GM10847 (cell line): ENCODE results near the gene LARGE1.

Source experiments
- POLR2A ChIP-seq: IDR thresholded peaks from 2 replicates; pipeline ENCODE4 v1.6.1; 2011; ENCODE audit not compliant: insufficient read length; ENCODE audit errors: extremely low read depth

The LARGE1 gene

DNA sequence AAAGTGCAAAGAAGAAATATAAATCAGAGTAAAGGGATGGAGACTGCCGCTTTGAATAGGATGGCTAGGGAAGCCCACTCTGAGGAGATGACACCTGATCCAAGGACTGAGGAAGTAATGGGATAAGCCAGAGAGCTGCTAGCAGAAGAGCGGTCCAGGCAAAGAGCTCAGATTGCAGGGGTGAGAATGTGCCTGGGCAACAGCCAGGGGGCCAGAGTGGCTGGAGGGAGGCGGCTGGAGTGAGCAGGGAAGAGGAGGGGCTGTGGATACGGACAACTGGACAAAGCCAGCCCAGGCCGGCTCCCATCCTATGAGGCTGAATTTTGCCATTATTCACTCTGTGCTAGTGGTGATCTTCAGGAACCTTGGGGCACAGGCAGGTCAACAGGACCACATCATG lies 501.8 kb downstream of the LARGE1 start:
- TF ChIP-seq POLR2A = no peak

- TF ChIP-seq POLR2A = no peak
These were observed 504.9 kb downstream of the LARGE1 start for GRCh38 chr22:33415401-33415800.

DNA sequence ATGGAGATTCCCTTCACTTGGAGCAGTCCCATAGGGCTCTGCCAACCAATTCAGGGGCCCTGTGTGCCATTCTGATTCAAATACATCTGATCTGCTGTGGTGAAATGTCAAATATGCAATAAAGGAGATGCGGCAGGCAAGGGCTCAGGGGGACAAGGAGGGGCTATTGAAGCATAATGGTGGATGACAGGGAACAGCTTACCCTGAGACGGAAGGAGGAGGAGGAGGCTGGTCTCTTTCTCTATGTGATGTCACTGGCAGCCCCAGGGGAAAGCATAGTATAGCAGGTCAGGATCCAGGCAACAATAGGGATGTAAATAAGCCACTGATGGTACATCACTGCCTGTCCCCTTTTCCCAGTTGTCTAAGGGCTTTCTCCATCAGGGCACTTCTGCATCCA lies 511.2 kb downstream of the LARGE1 start:
- TF ChIP-seq POLR2A = no peak

DNA sequence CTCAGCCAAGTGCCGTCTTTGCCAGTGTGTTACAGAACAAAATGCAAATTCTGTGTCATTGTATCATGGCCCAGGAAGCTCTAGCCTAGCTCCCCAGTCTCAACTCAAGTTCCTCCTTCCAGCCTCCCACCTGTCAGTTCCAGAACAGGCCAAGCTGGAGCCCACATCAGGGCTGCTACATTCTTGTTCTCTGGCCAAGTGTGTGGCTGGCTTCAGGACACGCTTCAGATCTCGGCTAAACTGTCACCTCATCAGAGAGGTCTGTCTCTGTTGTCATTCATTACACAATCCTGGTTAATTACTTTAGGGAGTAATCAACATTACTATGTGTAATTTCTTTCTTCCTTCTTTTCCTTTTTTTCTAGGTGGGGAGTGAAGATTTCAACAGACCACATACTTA lies 515.1 kb downstream of the LARGE1 start:
- no peak for TF ChIP-seq POLR2A

DNA sequence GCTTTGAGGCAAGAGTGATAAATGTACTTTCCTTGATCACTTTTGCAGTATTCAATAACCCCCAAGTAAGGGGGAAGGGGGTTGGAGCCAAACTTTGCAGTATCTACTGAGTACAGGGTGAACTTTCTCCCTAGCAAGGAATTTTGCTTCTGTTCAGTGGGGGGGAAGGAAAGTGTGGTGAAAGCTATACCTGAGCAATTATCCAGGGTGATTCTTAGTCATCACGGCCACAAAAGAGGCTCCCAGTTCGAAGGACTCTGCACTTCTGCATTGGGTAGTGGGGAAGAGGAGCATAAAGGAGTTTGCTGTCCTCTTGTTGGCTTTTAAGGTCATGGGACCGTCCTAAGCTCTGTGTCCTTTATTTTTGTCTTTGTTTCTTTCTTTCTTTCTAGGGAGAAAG lies 515.6 kb downstream of the LARGE1 start:
- TF ChIP-seq POLR2A = no peak

GRCh38 chr22:33402325-33402724 lies 518.0 kb downstream of the LARGE1 start:
- no peak for TF ChIP-seq POLR2A

DNA sequence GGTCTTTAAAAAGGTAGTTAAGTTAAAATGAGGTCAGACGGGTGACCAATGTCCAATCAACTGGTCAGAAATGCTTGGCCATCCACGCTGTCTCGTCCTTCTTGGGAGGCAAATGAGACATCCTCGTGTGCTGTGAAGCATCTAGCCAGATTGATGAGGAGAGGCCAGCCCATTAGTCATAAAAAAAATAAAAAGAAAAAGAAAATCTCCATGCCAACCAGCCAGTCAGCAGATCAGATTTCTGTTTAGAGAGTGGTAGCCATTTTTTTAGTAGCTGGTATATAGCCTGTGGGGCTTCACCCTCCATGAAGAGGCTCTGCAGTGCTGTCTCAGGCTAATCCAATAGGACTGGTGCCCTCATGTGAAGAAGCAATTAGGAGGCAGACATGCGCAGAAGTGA lies 519.0 kb downstream of the LARGE1 start:
- TF ChIP-seq POLR2A = no peak

DNA sequence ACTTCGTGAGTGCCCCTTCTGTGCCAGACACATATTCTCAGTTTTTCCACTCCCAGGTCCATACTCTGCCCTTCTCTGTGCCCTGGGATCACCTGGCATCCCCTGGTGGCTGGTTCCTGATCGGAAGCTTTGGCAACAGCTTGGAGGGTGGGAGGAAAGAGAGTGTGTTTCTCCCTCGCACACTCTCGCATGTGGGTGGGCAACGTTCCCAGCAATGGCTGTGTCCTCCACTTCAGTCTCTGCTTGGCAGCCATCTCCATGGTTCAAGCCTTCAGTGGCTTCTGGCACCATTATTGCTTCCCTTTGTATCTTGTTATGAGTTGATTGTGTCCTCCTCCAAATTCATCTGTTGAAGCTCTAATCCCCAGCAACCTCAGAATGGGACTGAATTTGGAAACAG lies 519.4 kb downstream of the LARGE1 start:
- TF ChIP-seq POLR2A = no peak

DNA sequence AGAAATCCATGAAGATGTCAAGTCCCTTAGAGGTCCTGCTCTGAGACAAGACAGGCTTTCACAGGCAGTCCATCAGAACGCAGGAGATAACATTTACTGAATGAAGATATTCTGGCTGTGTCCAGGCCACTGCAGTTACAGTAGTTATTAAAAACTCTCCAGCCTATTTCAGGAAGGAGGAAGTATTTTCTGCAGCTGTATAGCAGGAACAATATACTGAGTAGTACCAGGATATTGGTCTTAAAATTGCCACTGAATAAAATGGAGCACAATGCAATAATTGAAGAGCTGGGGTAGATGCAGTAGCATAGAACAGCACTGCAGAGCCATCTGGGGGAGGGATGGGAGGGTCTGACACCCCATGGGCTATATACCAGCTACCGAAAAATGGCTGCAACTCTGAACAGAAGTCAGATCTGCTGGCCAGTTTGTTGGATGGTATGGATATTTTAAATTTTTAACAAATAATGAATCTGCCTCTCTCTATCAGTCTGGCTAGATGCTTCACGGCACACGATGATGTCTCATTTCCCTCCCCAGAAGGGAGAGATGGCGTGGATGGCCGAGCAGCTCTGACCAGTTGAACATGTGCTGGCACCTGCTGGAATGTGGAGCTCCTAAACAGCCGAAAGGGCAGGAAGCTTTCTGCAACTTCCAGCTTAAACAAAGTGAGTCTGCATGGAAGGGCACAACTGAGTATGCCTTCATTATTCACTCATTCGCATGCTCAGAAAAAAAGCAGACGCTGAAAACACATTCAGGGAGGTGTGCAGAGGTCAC lies 520.0 kb downstream of the LARGE1 start:
- TF ChIP-seq POLR2A = no peak

DNA sequence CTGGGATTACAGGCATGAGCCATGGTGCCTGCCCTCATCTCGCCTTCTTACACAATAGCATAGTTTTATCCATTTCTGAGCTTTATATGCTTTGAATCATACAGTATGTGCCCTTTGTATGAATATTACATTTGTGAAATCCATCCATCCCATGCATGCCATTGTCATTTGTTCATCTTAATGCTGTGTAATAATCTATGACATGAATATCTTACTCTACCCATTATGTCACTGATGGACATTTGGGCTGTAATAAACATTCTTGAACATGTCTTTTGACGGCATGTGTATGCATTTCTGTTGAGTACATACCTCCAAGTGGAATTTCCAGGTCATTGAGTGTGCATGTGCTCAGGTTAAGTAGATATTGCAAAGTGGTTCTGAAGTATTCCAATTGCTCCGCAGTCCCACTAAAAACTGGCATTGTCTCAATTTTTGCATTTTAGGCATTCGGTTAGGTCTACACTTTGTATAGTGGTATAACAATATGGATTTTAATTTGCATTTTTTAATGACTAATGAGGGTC lies 522.8 kb downstream of the LARGE1 start:
- TF ChIP-seq POLR2A = no peak

DNA sequence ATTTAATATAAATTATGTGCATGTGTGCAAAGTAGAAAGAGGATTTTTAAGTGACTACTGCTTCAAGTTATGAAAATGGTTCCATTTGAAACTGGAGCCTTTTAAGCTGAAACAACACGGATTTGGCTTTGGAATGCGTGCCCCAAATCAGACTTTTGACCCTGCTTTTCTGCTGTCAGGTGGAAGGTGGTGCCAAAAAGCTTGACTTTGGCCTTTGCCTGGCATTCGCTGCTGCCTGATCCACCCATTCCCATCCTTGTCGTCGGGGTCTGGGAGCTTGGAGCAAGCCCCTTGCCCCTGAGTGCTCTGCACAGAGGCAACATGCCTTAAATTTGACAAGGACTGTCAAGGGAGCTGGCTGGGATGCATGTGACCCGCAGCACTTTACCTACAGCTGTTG lies 526.8 kb downstream of the LARGE1 start:
- no peak for TF ChIP-seq POLR2A

DNA sequence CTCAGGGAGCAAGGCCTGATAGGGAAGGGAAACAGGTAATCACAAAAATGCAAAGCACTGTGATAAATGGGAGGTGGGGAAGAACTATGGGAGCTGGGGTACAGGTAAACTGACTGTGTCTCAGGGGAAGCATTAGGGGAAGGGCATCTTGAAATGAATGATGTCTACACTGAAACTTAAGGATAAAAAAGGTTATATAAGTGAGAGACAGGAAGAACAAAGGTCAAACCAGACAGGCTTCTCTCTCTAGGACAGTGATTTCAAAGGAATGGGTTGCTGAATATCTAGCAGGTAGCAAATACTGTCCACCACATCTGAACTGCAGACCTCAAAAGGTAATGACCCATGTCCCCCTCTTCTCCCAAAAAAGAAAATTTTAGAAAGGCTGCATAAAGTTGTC lies 529.0 kb downstream of the LARGE1 start:
- TF ChIP-seq POLR2A = no peak

- TF ChIP-seq POLR2A = no peak
These were observed 530.3 kb downstream of the LARGE1 start for GRCh38 chr22:33389936-33390335.

DNA sequence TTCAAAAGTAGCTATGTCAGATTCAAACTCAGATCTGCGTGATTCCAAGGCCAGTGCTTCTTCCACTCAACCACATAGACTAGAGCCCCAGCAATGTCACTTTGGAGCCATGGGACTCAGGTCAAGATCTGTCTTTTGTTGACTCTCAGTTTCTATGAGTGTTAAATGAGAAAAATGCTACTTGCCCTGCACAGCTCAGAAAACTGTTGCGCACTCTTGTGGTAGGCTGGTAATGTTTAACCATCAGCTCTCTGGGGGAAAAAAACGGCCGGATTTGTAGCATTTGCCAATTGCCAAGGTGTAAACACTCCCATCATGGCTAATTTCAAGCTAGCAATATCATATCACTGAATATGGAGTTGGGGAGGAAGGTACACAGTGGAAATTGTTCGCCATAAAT lies 534.0 kb downstream of the LARGE1 start:
- TF ChIP-seq POLR2A = no peak

DNA sequence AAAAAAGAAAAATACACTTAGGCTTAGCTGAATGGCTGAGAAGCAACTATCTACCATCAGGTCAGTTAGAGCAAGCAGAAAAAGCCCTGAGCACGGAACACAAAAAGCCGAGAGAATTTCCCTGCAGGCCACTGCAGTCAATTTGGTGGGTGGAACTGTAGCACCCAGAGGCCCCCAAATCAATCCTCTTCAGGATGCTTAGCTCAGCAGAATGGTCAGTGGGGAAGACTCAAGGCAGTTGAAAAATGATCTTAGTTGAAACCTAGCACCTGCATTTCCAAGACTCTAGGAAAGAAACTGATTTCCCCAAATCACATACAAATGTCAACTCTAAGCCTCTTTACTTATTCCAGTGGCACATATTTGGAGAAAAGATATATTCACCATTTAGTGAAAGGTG lies 534.7 kb downstream of the LARGE1 start:
- TF ChIP-seq POLR2A = no peak

DNA sequence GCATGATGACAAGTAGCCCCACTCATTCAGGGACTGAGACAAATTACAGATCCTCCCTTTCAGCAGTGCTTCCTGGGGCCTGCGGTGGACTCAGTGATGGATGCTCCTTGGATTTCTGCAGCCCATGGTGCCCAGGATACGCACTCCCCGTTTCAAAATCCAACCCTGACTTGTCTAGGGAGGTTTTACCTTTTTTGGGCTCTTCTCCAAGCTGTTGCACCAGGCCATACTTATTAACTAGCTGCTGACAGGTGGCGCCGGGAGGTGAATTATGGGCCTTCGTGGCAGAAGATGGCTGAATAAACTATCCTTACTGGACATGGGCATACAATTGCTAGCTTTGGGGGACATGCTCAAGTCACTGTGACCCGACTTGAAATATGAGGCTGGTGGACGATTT lies 537.8 kb downstream of the LARGE1 start:
- no peak for TF ChIP-seq POLR2A
